Superior temporal gyrus (tissue), 1 donor: ENCODE data around the gene GRIA2.
"Not testable (repeated sequence)": the region's sequence is repeated elsewhere in the genome, so short reads cannot be mapped to it uniquely, and the experiment has no call there.

ENCODE experiments used
- DNase-seq: peaks from one replicate; pipeline ENCODE4 v3.0.0-alpha.2; 2016; ENCODE audit errors: extremely low spot score

Gene GRIA2

GRCh38 chr4:157258165-157258564 lies 37.6 kb downstream of the GRIA2 start:
- DNase-seq: not testable (repeated sequence)

GRCh38 chr4:157265281-157265680 lies 44.8 kb downstream of the GRIA2 start:
- DNase-seq: no peak

- DNase-seq: no peak
Observed at GRCh38 chr4:157270108-157270507, 49.6 kb downstream of the GRIA2 start.

- no peak for DNase-seq
Observed at GRCh38 chr4:157270552-157270951, 50.0 kb downstream of the GRIA2 start.

- DNase-seq: no peak
Observed at GRCh38 chr4:157271166-157271869, 50.8 kb downstream of the GRIA2 start.

- DNase-seq: no peak
Observed at GRCh38 chr4:157280673-157281072, 60.1 kb downstream of the GRIA2 start.

GRCh38 chr4:157282019-157282418 lies 61.5 kb downstream of the GRIA2 start:
- no peak for DNase-seq

GRCh38 chr4:157287445-157287844 lies 66.9 kb downstream of the GRIA2 start:
- no peak for DNase-seq

GRCh38 chr4:157290622-157291021 lies 70.1 kb downstream of the GRIA2 start:
- no peak for DNase-seq

- DNase-seq: peak; percentile 77
Observed at GRCh38 chr4:157291071-157291470, 70.5 kb downstream of the GRIA2 start.

GRCh38 chr4:157293673-157294072 lies 73.1 kb downstream of the GRIA2 start:
- no peak for DNase-seq

GRCh38 chr4:157294575-157294974 lies 74.0 kb downstream of the GRIA2 start:
- DNase-seq: no peak

GRCh38 chr4:157300701-157301100 lies 80.2 kb downstream of the GRIA2 start:
- DNase-seq: no peak

- no peak for DNase-seq
Observed at GRCh38 chr4:157303471-157303960, 83.0 kb downstream of the GRIA2 start.

GRCh38 chr4:157304769-157305168 lies 84.2 kb downstream of the GRIA2 start:
- DNase-seq: no peak

GRCh38 chr4:157312702-157313101 lies 92.2 kb downstream of the GRIA2 start:
- DNase-seq: no peak

- DNase-seq: no peak
Observed at GRCh38 chr4:157314906-157315305, 94.4 kb downstream of the GRIA2 start.

GRCh38 chr4:157315968-157316367 lies 95.4 kb downstream of the GRIA2 start:
- no peak for DNase-seq

- DNase-seq: no peak
Observed at GRCh38 chr4:157320092-157320491, 99.6 kb downstream of the GRIA2 start.

- DNase-seq: no peak
Observed at GRCh38 chr4:157327666-157328065, 107.1 kb downstream of the GRIA2 start.

GRCh38 chr4:157357887-157358286 lies 137.4 kb downstream of the GRIA2 start:
- no peak for DNase-seq

GRCh38 chr4:157358439-157358838 lies 137.9 kb downstream of the GRIA2 start:
- no peak for DNase-seq

- no peak for DNase-seq
Observed at GRCh38 chr4:157358851-157359250, 138.3 kb downstream of the GRIA2 start.

GRCh38 chr4:157363360-157363759 lies 142.8 kb downstream of the GRIA2 start:
- no peak for DNase-seq
